Panc1 (cell line): ENCODE measurements around the gene CCBE1. TPM values are rescaled to one million over a fixed set of nuclear protein-coding genes. Genes with fewer than 3 reads are reported as not detected.

Experiments
- ATAC-seq: fragments of 200-7000 bp; cut with Tn5 transposase; 2 replicates; pipeline ENCODE4 v1.9.1; 2020; ENCODE audit warnings: mild to moderate bottlenecking, moderate library complexity
- BruUV-seq: library from RNA; stranded (reverse); fragments of 400-500 nt; replicated peaks from 2 replicates; lab custom pipeline; 2021; lab: Mats Ljungman, UMichigan
- CTCF ChIA-PET: fragments of 300-600 bp; sonication (Branson Sonifier 250); formaldehyde crosslinking; loops from one replicate; lab custom pipeline; 2022; ENCODE audit warnings: antibody characterized with exemption; lab: Charles Lee
- POLR2A ChIA-PET: fragments of 300-600 bp; sonication (Branson Sonifier 250); formaldehyde crosslinking; loops from one replicate; lab custom pipeline; 2022; ENCODE audit warnings: antibody characterized with exemption; lab: Charles Lee
- DNase-seq: peaks from one replicate; pipeline ENCODE4 v3.0.0-alpha.2; 2010; ENCODE audit warnings: low read depth, low spot score
- H3K27ac ChIP-seq: 2 replicates; pipeline ENCODE4 v1.5.1; 2011; ENCODE audit warnings: mild to moderate bottlenecking, low read length, inconsistent platforms
- H3K27me3 ChIP-seq: fragments of 200-500 bp; sonication (Bioruptor generic); 2 replicates; pipeline ENCODE4 v1.6.0; 2014; ENCODE audit warnings: low read length, inconsistent platforms; ENCODE audit not compliant: control insufficient read depth, insufficient read depth
- H3K36me3 ChIP-seq: fragments of 200-500 bp; sonication (Bioruptor generic); 2 replicates; pipeline ENCODE4 v1.5.1; 2014; ENCODE audit warnings: inconsistent platforms, mild to moderate bottlenecking, low read length, moderate library complexity; ENCODE audit not compliant: control insufficient read depth, insufficient read depth
- H3K4me1 ChIP-seq: 2 replicates; pipeline ENCODE4 v1.5.1; 2011; ENCODE audit warnings: inconsistent platforms, mild to moderate bottlenecking, low read length, moderate library complexity; ENCODE audit not compliant: control insufficient read depth, insufficient read depth
- H3K4me3 ChIP-seq, 2 experiments: 2 replicates each; pipeline ENCODE4 v1.5.1; 2011 to 2012; ENCODE audit warnings: low read depth in 2 of 2, low read length in 2 of 2, mild to moderate bottlenecking in 2 of 2, inconsistent platforms in 1 of 2, moderate library complexity in 1 of 2
- H3K9me3 ChIP-seq: fragments of 200-500 bp; sonication (Bioruptor generic); 2 replicates; pipeline ENCODE4 v1.5.1; 2014; ENCODE audit warnings: low read depth, mild to moderate bottlenecking, inconsistent platforms, low read length, moderate library complexity; ENCODE audit not compliant: control insufficient read depth, insufficient read depth
- POLR2AphosphoS5 ChIP-seq: IDR thresholded peaks from 2 replicates; pipeline ENCODE4 v1.6.1; 2012; ENCODE audit warnings: mild to moderate bottlenecking, low read depth, low read length, moderate library complexity
- SIN3A ChIP-seq: IDR thresholded peaks from 2 replicates; pipeline ENCODE4 v1.6.1; 2012; ENCODE audit warnings: low read depth, mild to moderate bottlenecking, low read length, moderate library complexity, borderline replicate concordance; ENCODE audit not compliant: insufficient read depth
- TCF7L2 ChIP-seq: IDR thresholded peaks from 2 replicates; pipeline ENCODE4 v1.6.1; 2011; ENCODE audit warnings: mild to moderate bottlenecking, low read depth, low read length, inconsistent platforms
- in situ Hi-C: cut with HindIII; loops from 2 replicates; pipeline ENCODE4 v1.10.0; 2016; ENCODE audit warnings: low sequenced_read_pairs, low pct_unique_long_range_greater_than_20kb
- intact Hi-C: fragments of 100-400 bp; cut with micrococcal nuclease; formaldehyde crosslinking; loops from one replicate; pipeline ENCODE4 v1.10.0; 2022; ENCODE audit not compliant: unreplicated experiment
- total RNA-seq: library from RNA; stranded (reverse); gene quantifications from one replicate; pipeline ENCODE4 v1.2.1, GENCODE V29; 2021; ENCODE audit not compliant: unreplicated experiment
- TF ChIP-seq, protein P1 (sequence below), 2 experiments: IDR thresholded peaks; 2 replicates each; pipeline ENCODE4 v1.6.1; 2011 to 2012; ENCODE audit warnings: low read depth in 2 of 2, control low read depth in 1 of 2, low read length in 1 of 2, mild to moderate bottlenecking in 1 of 2, moderate library complexity in 1 of 2; ENCODE audit not compliant: insufficient read depth in 1 of 2
- TF ChIP-seq, protein P2 (sequence below): fragments of 450-650 bp; IDR thresholded peaks from 2 replicates; pipeline ENCODE4 v1.5.1; 2017; ENCODE audit warnings: mild to moderate bottlenecking

The CCBE1 gene
- total RNA-seq, 1 experiment from 2014 or later: 0.13 TPM

DNA sequence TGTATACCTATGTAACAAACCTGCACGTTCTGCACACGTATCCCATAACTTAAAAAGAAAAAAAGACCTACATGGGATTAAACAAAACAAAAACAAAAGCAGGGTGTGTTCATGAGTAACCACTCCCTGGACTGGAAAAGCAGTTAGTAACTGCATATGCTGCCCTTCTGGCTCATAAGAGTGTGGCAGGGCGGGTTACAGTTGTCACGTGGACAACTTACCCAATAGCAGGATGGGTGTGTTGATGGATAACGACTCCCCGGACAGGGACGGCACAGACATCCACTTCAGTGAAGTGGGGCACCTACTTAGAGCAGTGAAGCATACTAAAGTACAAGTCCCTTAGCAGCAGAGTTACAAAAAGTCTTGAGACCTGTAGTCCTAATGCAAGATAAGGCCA is 136.7 kb downstream of the CCBE1 start:
- Histone ChIP-seq H3K36me3 (no peaks in the 10 kb centered on the region), H3K27me3 (no peaks in the 10 kb centered on the region), H3K9me3 (no peaks in the 10 kb centered on the region), H3K27ac (no peak overlapping the region), H3K4me1 (no peaks in the 10 kb centered on the region), H3K4me3 (no peak overlapping the region)
- in situ Hi-C loops (no loop called here), intact Hi-C loops (no loop called here)
- DNase-seq (no peak), ATAC-seq (no peak)
- no TSS peak for BruUV-seq
- POLR2A ChIA-PET: no interaction called here
- TF ChIP-seq POLR2AphosphoS5: no peak
- TF ChIP-seq, protein P1, sequence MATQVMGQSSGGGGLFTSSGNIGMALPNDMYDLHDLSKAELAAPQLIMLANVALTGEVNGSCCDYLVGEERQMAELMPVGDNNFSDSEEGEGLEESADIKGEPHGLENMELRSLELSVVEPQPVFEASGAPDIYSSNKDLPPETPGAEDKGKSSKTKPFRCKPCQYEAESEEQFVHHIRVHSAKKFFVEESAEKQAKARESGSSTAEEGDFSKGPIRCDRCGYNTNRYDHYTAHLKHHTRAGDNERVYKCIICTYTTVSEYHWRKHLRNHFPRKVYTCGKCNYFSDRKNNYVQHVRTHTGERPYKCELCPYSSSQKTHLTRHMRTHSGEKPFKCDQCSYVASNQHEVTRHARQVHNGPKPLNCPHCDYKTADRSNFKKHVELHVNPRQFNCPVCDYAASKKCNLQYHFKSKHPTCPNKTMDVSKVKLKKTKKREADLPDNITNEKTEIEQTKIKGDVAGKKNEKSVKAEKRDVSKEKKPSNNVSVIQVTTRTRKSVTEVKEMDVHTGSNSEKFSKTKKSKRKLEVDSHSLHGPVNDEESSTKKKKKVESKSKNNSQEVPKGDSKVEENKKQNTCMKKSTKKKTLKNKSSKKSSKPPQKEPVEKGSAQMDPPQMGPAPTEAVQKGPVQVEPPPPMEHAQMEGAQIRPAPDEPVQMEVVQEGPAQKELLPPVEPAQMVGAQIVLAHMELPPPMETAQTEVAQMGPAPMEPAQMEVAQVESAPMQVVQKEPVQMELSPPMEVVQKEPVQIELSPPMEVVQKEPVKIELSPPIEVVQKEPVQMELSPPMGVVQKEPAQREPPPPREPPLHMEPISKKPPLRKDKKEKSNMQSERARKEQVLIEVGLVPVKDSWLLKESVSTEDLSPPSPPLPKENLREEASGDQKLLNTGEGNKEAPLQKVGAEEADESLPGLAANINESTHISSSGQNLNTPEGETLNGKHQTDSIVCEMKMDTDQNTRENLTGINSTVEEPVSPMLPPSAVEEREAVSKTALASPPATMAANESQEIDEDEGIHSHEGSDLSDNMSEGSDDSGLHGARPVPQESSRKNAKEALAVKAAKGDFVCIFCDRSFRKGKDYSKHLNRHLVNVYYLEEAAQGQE (IDR thresholded peaks at IDR 0.05; ENCODE audit: insufficient read depth in 1 of 2, low read depth in 2 of 2, low read length in 1 of 2): no peak
- no peak for TF ChIP-seq SIN3A
- TF ChIP-seq, protein P2, sequence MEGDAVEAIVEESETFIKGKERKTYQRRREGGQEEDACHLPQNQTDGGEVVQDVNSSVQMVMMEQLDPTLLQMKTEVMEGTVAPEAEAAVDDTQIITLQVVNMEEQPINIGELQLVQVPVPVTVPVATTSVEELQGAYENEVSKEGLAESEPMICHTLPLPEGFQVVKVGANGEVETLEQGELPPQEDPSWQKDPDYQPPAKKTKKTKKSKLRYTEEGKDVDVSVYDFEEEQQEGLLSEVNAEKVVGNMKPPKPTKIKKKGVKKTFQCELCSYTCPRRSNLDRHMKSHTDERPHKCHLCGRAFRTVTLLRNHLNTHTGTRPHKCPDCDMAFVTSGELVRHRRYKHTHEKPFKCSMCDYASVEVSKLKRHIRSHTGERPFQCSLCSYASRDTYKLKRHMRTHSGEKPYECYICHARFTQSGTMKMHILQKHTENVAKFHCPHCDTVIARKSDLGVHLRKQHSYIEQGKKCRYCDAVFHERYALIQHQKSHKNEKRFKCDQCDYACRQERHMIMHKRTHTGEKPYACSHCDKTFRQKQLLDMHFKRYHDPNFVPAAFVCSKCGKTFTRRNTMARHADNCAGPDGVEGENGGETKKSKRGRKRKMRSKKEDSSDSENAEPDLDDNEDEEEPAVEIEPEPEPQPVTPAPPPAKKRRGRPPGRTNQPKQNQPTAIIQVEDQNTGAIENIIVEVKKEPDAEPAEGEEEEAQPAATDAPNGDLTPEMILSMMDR: no peak
- no peak for TF ChIP-seq TCF7L2
- CTCF ChIA-PET: no interaction called here

DNA sequence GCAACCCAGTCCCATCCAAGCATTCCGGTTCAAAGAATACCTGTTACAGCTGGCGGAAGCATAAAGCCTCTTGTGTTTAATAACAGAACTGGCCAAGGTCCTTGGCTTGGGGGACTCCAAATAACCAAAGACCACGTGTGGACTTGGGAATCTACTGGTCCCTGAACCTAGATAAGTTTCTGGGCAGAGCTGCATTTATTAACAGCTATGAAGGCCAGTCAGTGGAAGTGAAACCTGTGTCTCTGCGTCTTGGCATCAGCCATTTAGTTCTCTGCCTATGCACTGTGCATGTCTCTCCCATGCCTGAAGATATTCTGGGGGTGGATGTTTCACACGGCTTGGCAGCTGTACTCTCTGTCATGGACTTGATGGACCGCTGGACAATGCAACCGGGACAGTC is 137.7 kb downstream of the CCBE1 start:
- CTCF ChIA-PET: no interaction called here
- TF ChIP-seq SIN3A (no peak), POLR2AphosphoS5 (no peak), TCF7L2 (no peak)
- TF ChIP-seq, protein P2: no peak
- TF ChIP-seq, protein P1 (IDR thresholded peaks at IDR 0.05; ENCODE audit: insufficient read depth in 1 of 2, low read depth in 2 of 2, low read length in 1 of 2): no peak
- no TSS peak for BruUV-seq
- ATAC-seq (no peak), DNase-seq (no peak)
- Histone ChIP-seq H3K27ac (no peak overlapping the region), H3K4me3 (no peak overlapping the region), H3K9me3 (no peaks in the 10 kb centered on the region), H3K36me3 (no peaks in the 10 kb centered on the region), H3K4me1 (no peaks in the 10 kb centered on the region), H3K27me3 (no peaks in the 10 kb centered on the region)
- intact Hi-C loops (no loop called here), in situ Hi-C loops (no loop called here)
- POLR2A ChIA-PET: no interaction called here
